H1 (cell line): ENCODE measurements around the gene MMP27. TPM values are rescaled to one million over a fixed set of nuclear protein-coding genes. Genes with fewer than 3 reads are reported as not detected.

Experiments used
- CTCF ChIA-PET: fragments of 300-600 bp; sonication (Branson Sonifier 250); formaldehyde crosslinking; loops from one replicate; lab custom pipeline; 2021; ENCODE audit not compliant: partially characterized antibody; lab: Charles Lee
- POLR2A ChIA-PET: fragments of 300-600 bp; sonication (Branson Sonifier 250); formaldehyde crosslinking; loops from one replicate; lab custom pipeline; 2021; ENCODE audit warnings: inconsistent platforms; ENCODE audit not compliant: partially characterized antibody; lab: Charles Lee
- DNase-seq, 2 experiments: peaks; one replicate each; pipeline versions ENCODE4 v3.0.0 to v3.0.0-alpha.2; 2010 to 2022; ENCODE audit warnings: low spot score in 2 of 2, low read depth in 1 of 2, mixed read lengths in 1 of 2
- FAIRE-seq: peaks from 2 replicates; lab custom pipeline; 2011; peaks lifted over from hg19 to GRCh38; lab: Jason Lieb, UNC
- H2AFZ ChIP-seq: 2 replicates; pipeline ENCODE4 v1.8.1; 2012; ENCODE audit warnings: low read length, inconsistent platforms
- H2AK5ac ChIP-seq: 2 replicates; pipeline ENCODE4 v1.6.1; 2013; ENCODE audit warnings: low read depth, low read length
- H2BK120ac ChIP-seq: replicated peaks from 2 replicates; pipeline ENCODE3; 2013; ENCODE audit warnings: low read depth, low read length, inconsistent platforms
- H2BK12ac ChIP-seq: 2 replicates; pipeline ENCODE4 v1.6.1; 2013; ENCODE audit warnings: low read depth, low read length
- H2BK15ac ChIP-seq: 2 replicates; pipeline ENCODE4 v1.6.1; 2013; ENCODE audit warnings: low read length
- H2BK20ac ChIP-seq: 2 replicates; pipeline ENCODE4 v1.6.1; 2013; ENCODE audit warnings: low read length
- H2BK5ac ChIP-seq: 2 replicates; pipeline ENCODE4 v1.6.1; 2013; ENCODE audit warnings: low read depth, low read length
- H3K14ac ChIP-seq: 2 replicates; pipeline ENCODE4 v1.6.1; 2013; ENCODE audit warnings: inconsistent platforms; ENCODE audit not compliant: insufficient read length
- H3K18ac ChIP-seq: 2 replicates; pipeline ENCODE4 v1.6.1; 2013; ENCODE audit warnings: low read length; ENCODE audit errors: extremely low read depth
- H3K23ac ChIP-seq: 2 replicates; pipeline ENCODE4 v1.6.1; 2013; ENCODE audit warnings: inconsistent platforms; ENCODE audit not compliant: insufficient read length
- H3K23me2 ChIP-seq: 2 replicates; pipeline ENCODE4 v1.6.1; 2013; ENCODE audit warnings: low read depth, low read length
- H3K27ac ChIP-seq: 2 replicates; pipeline ENCODE4 v1.6.1; 2011; ENCODE audit warnings: low read depth, low read length, inconsistent platforms
- H3K27me3 ChIP-seq, 4 experiments: replicated peaks in 1 of 4; 1 replicate in 1 of 4; 2 replicates in 3 of 4; pipeline versions ENCODE4 v1.6.1 to v1.8.1; 2011 to 2013; ENCODE audit warnings: low read length in 3 of 4, mild to moderate bottlenecking in 3 of 4, inconsistent platforms in 2 of 4, mixed read lengths in 2 of 4, moderate library complexity in 1 of 4; ENCODE audit not compliant: control insufficient read depth in 3 of 4, insufficient read depth in 3 of 4; ENCODE audit errors: extremely low read depth in 1 of 4
- H3K36me3 ChIP-seq, 4 experiments: 2 replicates each; pipeline versions ENCODE4 v1.6.1 to v1.8.1; 2011 to 2013; ENCODE audit warnings: mild to moderate bottlenecking in 4 of 4, low read length in 3 of 4, moderate library complexity in 2 of 4, control low read depth in 1 of 4, inconsistent platforms in 1 of 4; ENCODE audit not compliant: insufficient read depth in 4 of 4, control insufficient read depth in 2 of 4
- H3K4ac ChIP-seq: replicated peaks from 2 replicates; pipeline ENCODE3; 2013; ENCODE audit warnings: low read length, low read depth, mixed read lengths, inconsistent platforms; ENCODE audit not compliant: insufficient read length
- H3K4me1 ChIP-seq, 4 experiments: replicated peaks in 1 of 4; 1 replicate in 1 of 4; 2 replicates in 3 of 4; pipeline versions ENCODE4 v1.6.1 to v1.8.1; 2011 to 2013; ENCODE audit warnings: low read length in 3 of 4, inconsistent platforms in 2 of 4, mixed read lengths in 1 of 4; ENCODE audit not compliant: insufficient read depth in 4 of 4, control insufficient read depth in 3 of 4
- H3K4me2 ChIP-seq, 2 experiments: 2 replicates each; pipeline versions ENCODE4 v1.6.1 to v1.8.1; 2011 to 2013; ENCODE audit warnings: low read depth in 2 of 2, low read length in 2 of 2, control low read depth in 1 of 2, inconsistent platforms in 1 of 2, mild to moderate bottlenecking in 1 of 2; ENCODE audit not compliant: insufficient read depth in 1 of 2
- H3K4me3 ChIP-seq, 4 experiments: fragments of 200-600, 300-600 bp in 1 of 4; sonication (generic), shearing (Covaris generic), sonication (Bioruptor Twin) in 1 of 4; 2 replicates each; pipeline versions ENCODE4 v1.5.1 to v1.8.1; 2011 to 2016; ENCODE audit warnings: low read length in 4 of 4, low read depth in 3 of 4, control low read depth in 2 of 4, inconsistent platforms in 2 of 4, mild to moderate bottlenecking in 2 of 4, mixed read lengths in 1 of 4, moderate library complexity in 1 of 4; ENCODE audit not compliant: insufficient read depth in 2 of 4; ENCODE audit errors: extremely low read depth in 1 of 4
- H3K56ac ChIP-seq: replicated peaks from 2 replicates; pipeline ENCODE3; 2013; ENCODE audit warnings: low read depth, mild to moderate bottlenecking, mixed read lengths, low read length, inconsistent platforms; ENCODE audit not compliant: insufficient read length
- H3K79me1 ChIP-seq: 2 replicates; pipeline ENCODE4 v1.6.1; 2013; ENCODE audit warnings: low read depth, low read length, control low read depth
- H3K79me2 ChIP-seq, 2 experiments: 2 replicates each; pipeline versions ENCODE4 v1.6.1 to v1.8.1; 2012 to 2013; ENCODE audit warnings: low read length in 2 of 2, mild to moderate bottlenecking in 2 of 2, inconsistent platforms in 1 of 2; ENCODE audit not compliant: insufficient read depth in 2 of 2, control insufficient read depth in 1 of 2
- H3K9ac ChIP-seq, 4 experiments: replicated peaks in 1 of 4; 1 replicate in 1 of 4; 2 replicates in 3 of 4; pipeline versions ENCODE4 v1.6.1 to v1.8.1; 2011 to 2013; ENCODE audit warnings: low read depth in 3 of 4, low read length in 3 of 4, control low read depth in 2 of 4, mild to moderate bottlenecking in 2 of 4, moderate library complexity in 2 of 4, inconsistent platforms in 1 of 4; ENCODE audit errors: extremely low read depth in 1 of 4
- H3K9me3 ChIP-seq, 2 experiments: 2 replicates each; pipeline versions ENCODE4 v1.6.1 to v1.8.1; 2012 to 2013; ENCODE audit warnings: mild to moderate bottlenecking in 2 of 2, moderate library complexity in 2 of 2, control low read depth in 1 of 2, inconsistent platforms in 1 of 2, low read depth in 1 of 2, low read length in 1 of 2, mixed read lengths in 1 of 2; ENCODE audit not compliant: insufficient read depth in 2 of 2
- H4K20me1 ChIP-seq, 2 experiments: replicated peaks in 1 of 2; 2 replicates each; pipeline versions ENCODE3 to v1.8.1; 2011 to 2013; ENCODE audit warnings: inconsistent platforms in 2 of 2, low read length in 2 of 2, mild to moderate bottlenecking in 1 of 2; ENCODE audit not compliant: insufficient read depth in 2 of 2, control insufficient read depth in 1 of 2
- H4K5ac ChIP-seq: 2 replicates; pipeline ENCODE4 v1.6.1; 2013; ENCODE audit warnings: low read length, low read depth, mixed read lengths, inconsistent platforms; ENCODE audit not compliant: insufficient read length
- H4K8ac ChIP-seq: 2 replicates; pipeline ENCODE4 v1.8.0; 2013; ENCODE audit warnings: mild to moderate bottlenecking, moderate library complexity, low read length, inconsistent platforms; ENCODE audit not compliant: insufficient read depth; ENCODE audit errors: extremely low read depth
- H4K91ac ChIP-seq: replicated peaks from 2 replicates; pipeline ENCODE3; 2013; ENCODE audit warnings: low read length, mixed read lengths, inconsistent platforms; ENCODE audit not compliant: insufficient read length
- BRCA1 ChIP-seq: IDR thresholded peaks from 2 replicates; pipeline ENCODE4 v1.6.1; 2012; ENCODE audit warnings: low read depth, low read length, improper control_type of control experiment
- CBX8 ChIP-seq: fragments of 300-800, 300-1000 bp; sonication (generic); IDR thresholded peaks from 2 replicates; pipeline ENCODE4 v1.7.1; 2016; ENCODE audit warnings: low read depth, low read length, borderline replicate concordance
- CREB1 ChIP-seq: IDR thresholded peaks from 2 replicates; pipeline ENCODE4 v1.6.1; 2012; ENCODE audit warnings: inconsistent platforms
- EP300 ChIP-seq, 2 experiments: IDR thresholded peaks; 1 replicate in 1 of 2; 2 replicates in 1 of 2; pipeline ENCODE4 v1.6.1; 2011 to 2012; ENCODE audit warnings: low read depth in 2 of 2, low read length in 2 of 2, mild to moderate bottlenecking in 2 of 2, borderline replicate concordance in 1 of 2, inconsistent platforms in 1 of 2, moderate library complexity in 1 of 2
- GTF2F1 ChIP-seq: IDR thresholded peaks from 2 replicates; pipeline ENCODE4 v1.6.1; 2012; ENCODE audit warnings: low read depth, low read length, improper control_type of control experiment, borderline replicate concordance
- MAX ChIP-seq: IDR thresholded peaks from 2 replicates; pipeline ENCODE4 v1.6.1; 2012; ENCODE audit warnings: inconsistent platforms
- NANOG ChIP-seq: IDR thresholded peaks from 2 replicates; pipeline ENCODE4 v1.6.1; 2011; ENCODE audit warnings: low read length, low read depth, mild to moderate bottlenecking, inconsistent platforms; ENCODE audit not compliant: insufficient read depth, poor library complexity, severe bottlenecking
- RFX5 ChIP-seq: IDR thresholded peaks from 2 replicates; pipeline ENCODE4 v1.6.1; 2011; ENCODE audit warnings: low read depth, low read length, improper control_type of control experiment, borderline replicate concordance
- SP4 ChIP-seq: IDR thresholded peaks from 2 replicates; pipeline ENCODE4 v1.6.1; 2012; ENCODE audit warnings: low read length, inconsistent platforms
- SUZ12 ChIP-seq: fragments of 200-600 bp; sonication (generic); IDR thresholded peaks from 2 replicates; pipeline ENCODE4 v1.6.1; 2012; ENCODE audit warnings: mild to moderate bottlenecking, inconsistent platforms, low read length, moderate library complexity, mixed read lengths
- WGBS, 2 experiments: shearing (Covaris generic) in 1 of 2; methylation state at CpG; one replicate each; pipeline versions ENCODE4 v1.1.6 to v1.1.7; 2013 to 2015; ENCODE audit warnings: low lambda C conversion rate in 2 of 2, mixed read lengths in 2 of 2, inconsistent platforms in 1 of 2, low coverage in 1 of 2, missing lambda C conversion rate in 1 of 2; ENCODE audit not compliant: insufficient replicate concordance in 2 of 2, insufficient coverage in 1 of 2, insufficient read length in 1 of 2; ENCODE audit errors: extremely low coverage in 1 of 2, missing lambda C conversion rate in 1 of 2; 5-methylcytosine and 5-hydroxymethylcytosine counted together
- polyA plus RNA-seq, 7 experiments: library from polyadenylated mRNA; depleted of rRNA in 3 of 7; stranded (reverse) in 5 of 7; unstranded in 2 of 7; fragments of >200 nt in 5 of 7; fragments of 200-250 nt in 2 of 7; gene quantifications; 1 replicate in 5 of 7; 2 replicates in 1 of 7; 4 replicates in 1 of 7; pipeline versions ENCODE4 v1.2.1 to v1.2.3, GENCODE V29; 2011 to 2013; ENCODE audit warnings: missing spikeins in 2 of 7, mixed read lengths in 2 of 7
- total RNA-seq: library from RNA; stranded (reverse); fragmentation: NEBNext Ultra II Directional; extraction: Animal tissue kit (Norgen Biotek cat#: 25700); gene quantifications from 2 replicates; pipeline ENCODE4 v1.2.1, GENCODE V29; 2021
- TF ChIP-seq, protein P1 (sequence below): IDR thresholded peaks from 2 replicates; pipeline ENCODE4 v1.6.1; 2012; ENCODE audit warnings: inconsistent platforms
- TF ChIP-seq, protein P2 (sequence below): IDR thresholded peaks from 2 replicates; pipeline ENCODE4 v1.6.1; 2011; ENCODE audit warnings: low read length, improper control_type of control experiment

The MMP27 gene
- total and polyA plus RNA-seq, 2 of the 8 experiments (the other 6 are each of a cell fraction or from before 2014, with no cell fraction given): not detected

- Histone ChIP-seq H3K23ac (no peak overlapping the region), H3K4me3 (no peak overlapping the region), H3K23me2 (no peaks in the 10 kb centered on the region), H3K27ac (no peak overlapping the region), H3K4me1 (peaks cover 0 to 3% (median 1%) of the 10 kb centered on the region in 4 experiments; a peak in 2 of 7 replicates), H4K8ac (no peak overlapping the region), H3K4ac (no peak overlapping the region), H3K9me3 (no peaks in the 10 kb centered on the region), H2BK12ac (no peak overlapping the region), H3K27me3 (no peaks in the 10 kb centered on the region), H3K36me3 (no peaks in the 10 kb centered on the region), H4K91ac (no peak overlapping the region), H2AFZ (no peak overlapping the region), H4K5ac (no peak overlapping the region), H2BK5ac (no peak overlapping the region), H3K79me1 (no peaks in the 10 kb centered on the region), H3K9ac (no peak overlapping the region), H2AK5ac (no peak overlapping the region), H4K20me1 (no peaks in the 10 kb centered on the region), H3K14ac (no peak overlapping the region), H3K56ac (no peak overlapping the region), H2BK20ac (no peak overlapping the region), H3K79me2 (no peaks in the 10 kb centered on the region), H2BK120ac (no peak overlapping the region), H3K4me2 (no peak overlapping the region), H3K18ac (no peak overlapping the region), H2BK15ac (no peak overlapping the region)
- ChIA-PET CTCF (interaction anchor here (1.2 to 5.2 kb wide), 2 partner anchors 8 to 15 kb away, joined by 3 to 33 read pairs; no protein-coding TSS in a partner anchor), POLR2A (no interaction called here)
- WGBS, 2 experiments: 75% methylated on average over 1 of the region's 1 CpG; no CpG with 5 or more reads in 1 of the 2 experiments
- FAIRE-seq: no peak
- no peak for DNase-seq
- TF ChIP-seq CREB1 (no peak), RFX5 (no peak), MAX (no peak), GTF2F1 (no peak), EP300 (IDR thresholded peaks at IDR 0.05; ENCODE audit: borderline replicate concordance in 1 of 2, low read depth in 2 of 2, low read length in 2 of 2) (no peak), SUZ12 (no peak), CBX8 (no peak), SP4 (no peak), NANOG (no peak), BRCA1 (no peak)
- TF ChIP-seq, protein P1, sequence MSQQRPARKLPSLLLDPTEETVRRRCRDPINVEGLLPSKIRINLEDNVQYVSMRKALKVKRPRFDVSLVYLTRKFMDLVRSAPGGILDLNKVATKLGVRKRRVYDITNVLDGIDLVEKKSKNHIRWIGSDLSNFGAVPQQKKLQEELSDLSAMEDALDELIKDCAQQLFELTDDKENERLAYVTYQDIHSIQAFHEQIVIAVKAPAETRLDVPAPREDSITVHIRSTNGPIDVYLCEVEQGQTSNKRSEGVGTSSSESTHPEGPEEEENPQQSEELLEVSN: no peak
- TF ChIP-seq, protein P2, sequence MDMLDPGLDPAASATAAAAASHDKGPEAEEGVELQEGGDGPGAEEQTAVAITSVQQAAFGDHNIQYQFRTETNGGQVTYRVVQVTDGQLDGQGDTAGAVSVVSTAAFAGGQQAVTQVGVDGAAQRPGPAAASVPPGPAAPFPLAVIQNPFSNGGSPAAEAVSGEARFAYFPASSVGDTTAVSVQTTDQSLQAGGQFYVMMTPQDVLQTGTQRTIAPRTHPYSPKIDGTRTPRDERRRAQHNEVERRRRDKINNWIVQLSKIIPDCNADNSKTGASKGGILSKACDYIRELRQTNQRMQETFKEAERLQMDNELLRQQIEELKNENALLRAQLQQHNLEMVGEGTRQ: no peak
Measured at GRCh38 chr11:102680945-102681344, 24.6 kb downstream of the MMP27 start.
